ENCODE measurements around the gene NUP85.
A peak's percentile ranks its signal among the peaks of the same experiment; 100 is the strongest.
"Not testable (repeated sequence)": the region's sequence is repeated elsewhere in the genome, so short reads cannot be mapped to it uniquely, and the experiment has no call there.

The NUP85 gene

GRCh38 chr17:75267153-75267410 lies 61.6 kb downstream of the NUP85 start:
- no peak overlapping the region for H3K27ac Mint-ChIP-seq
- peaks cover 65% of the 10 kb centered on the region for H3K36me3 Mint-ChIP-seq
- DNase-seq (ENCODE audit: low spot score in 2 of 2): no peak
- no peaks in the 10 kb centered on the region for H3K9me3 Mint-ChIP-seq
- H3K4me1 Mint-ChIP-seq: peaks cover 46% of the 10 kb centered on the region
- ATAC-seq: no peak
- no peak overlapping the region for H3K4me3 Mint-ChIP-seq

DNA sequence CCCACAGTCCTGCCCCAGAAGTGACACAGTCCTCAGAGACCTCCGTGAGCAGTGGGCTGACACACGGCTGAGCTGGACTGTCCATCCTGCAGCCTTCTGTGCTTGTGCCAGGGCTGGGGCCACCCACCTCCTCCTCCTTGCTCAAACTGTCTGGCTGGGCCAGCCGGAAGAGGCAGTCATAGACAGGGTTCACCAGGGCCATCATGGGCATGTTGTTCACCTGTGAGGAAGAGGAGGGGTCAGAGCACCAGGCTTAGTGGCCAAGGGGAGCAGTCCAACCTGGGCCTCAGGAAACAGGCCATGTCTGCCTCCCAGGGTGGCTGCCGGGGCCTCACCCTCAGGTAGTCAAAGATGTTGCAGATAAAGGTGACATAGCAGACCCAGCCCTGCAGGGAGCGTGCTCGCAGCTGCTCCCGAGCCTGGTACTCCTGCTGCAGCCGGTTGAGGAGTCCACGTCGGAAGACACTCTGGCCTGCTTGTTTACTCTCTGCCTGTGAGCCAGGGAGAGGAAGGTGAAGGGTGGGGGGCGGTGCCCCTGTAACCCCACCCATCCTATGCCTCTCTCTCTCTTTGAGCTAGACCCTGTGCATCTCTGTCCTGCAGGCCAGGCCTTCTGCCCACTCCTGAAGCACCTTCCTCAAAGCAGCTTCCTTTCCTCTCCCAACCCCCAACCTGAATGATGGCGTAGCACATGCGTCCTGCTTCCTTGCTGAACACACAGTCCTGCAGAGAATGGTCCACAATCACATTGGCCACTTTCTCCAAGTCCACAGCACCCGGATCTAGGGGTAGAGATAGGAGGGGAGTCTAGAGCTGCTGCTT lies 62.1 kb downstream of the NUP85 start:
- DNase-seq (ENCODE audit: low spot score in 2 of 2) (no peak), ATAC-seq (no peak)
- Mint-ChIP-seq H3K9me3 (no peaks in the 10 kb centered on the region), H3K27ac (no peak overlapping the region), H3K36me3 (peaks cover 65% of the 10 kb centered on the region), H3K4me1 (peaks cover 45% of the 10 kb centered on the region), H3K4me3 (no peak overlapping the region)

GRCh38 chr17:75269844-75270217 lies 64.4 kb downstream of the NUP85 start:
- Mint-ChIP-seq H3K27ac (peak overlapping the region; percentile 94), H3K4me3 (peak overlapping the region; percentile 83), H3K9me3 (no peaks in the 10 kb centered on the region), H3K4me1 (peaks cover 54% of the 10 kb centered on the region), H3K36me3 (peaks cover 65% of the 10 kb centered on the region)
- DNase-seq (ENCODE audit: low spot score in 2 of 2) (peak in 1 of 2 donors; percentile 14), ATAC-seq (no peak)

DNA sequence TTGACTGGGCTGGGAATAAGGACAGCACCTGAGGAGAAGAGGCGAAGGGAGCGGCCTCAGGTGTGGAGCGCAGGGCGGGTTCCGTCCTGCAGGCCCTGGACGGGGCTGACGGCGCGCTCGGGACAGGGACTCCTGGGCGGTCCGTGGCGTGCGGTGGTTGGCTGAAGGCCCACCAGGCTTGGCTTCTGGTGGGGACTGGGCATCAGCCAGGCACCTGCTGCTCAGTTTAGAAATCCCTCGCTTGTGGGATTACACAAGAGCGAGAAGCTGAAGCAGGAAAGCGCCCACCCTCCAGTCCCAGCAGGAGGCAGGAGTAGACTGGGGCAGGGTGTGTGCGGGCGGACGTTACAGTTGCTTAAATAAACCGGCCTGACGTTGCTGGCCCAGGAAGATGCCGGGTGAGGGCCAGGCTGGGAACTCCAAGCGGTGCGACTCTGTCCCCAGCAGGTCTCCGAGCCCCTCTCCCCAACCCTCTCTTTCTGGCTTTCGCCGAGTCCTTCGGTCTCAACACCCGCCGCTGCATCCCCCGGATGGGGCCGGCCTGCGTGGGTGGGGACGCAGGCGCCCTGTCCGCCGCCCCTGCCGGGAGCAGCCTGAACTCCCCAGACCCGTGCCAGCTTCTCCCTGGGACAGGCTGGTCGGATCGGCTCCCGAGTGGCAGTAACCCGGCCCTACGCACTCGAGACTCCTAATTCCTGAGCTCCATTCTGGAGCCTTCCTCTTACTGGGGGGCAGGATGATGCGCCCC lies 64.9 kb downstream of the NUP85 start:
- Mint-ChIP-seq H3K4me3 (peak overlapping the region; percentile 83), H3K36me3 (peaks cover 65% of the 10 kb centered on the region), H3K4me1 (peaks cover 58% of the 10 kb centered on the region), H3K27ac (peak overlapping the region; percentile 94), H3K9me3 (no peaks in the 10 kb centered on the region)
- peak; percentile 62 for ATAC-seq
- peak; percentile 66 to 90 for DNase-seq (ENCODE audit: low spot score in 2 of 2)

DNA sequence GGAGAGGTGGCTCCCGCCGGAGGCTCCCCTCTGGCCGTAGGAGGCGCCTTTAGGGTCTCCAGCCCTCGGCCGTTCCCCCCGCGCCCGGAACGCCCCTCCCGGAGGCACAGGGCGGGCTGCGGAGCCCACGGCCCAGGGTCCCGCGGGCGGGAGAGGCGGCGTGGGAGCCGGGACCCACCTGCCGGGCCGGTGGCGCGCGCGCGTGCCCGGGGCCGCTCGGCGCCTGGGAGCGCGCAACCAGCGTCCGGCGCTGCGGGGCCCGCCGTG lies 65.4 kb downstream of the NUP85 start, which contains the start of gene MIF4GD:
Gene MIF4GD (minus strand): TSS at position 266 of the 267 bp plus-strand sequence. CDS start 1,036 bp downstream, outside the sequence.
- ATAC-seq (peak; percentile 43), DNase-seq (ENCODE audit: low spot score in 2 of 2) (no peak)
- H3K9me3 Mint-ChIP-seq: no peaks in the 10 kb centered on the region
- peak within 1 kb of the TSS; percentile 94 for H3K27ac Mint-ChIP-seq
- peaks cover 59% of the 10 kb centered on the region for H3K4me1 Mint-ChIP-seq
- peak within 1 kb of the TSS; percentile 83 for H3K4me3 Mint-ChIP-seq
- H3K36me3 Mint-ChIP-seq: peaks cover 65% of the 10 kb centered on the region

DNA sequence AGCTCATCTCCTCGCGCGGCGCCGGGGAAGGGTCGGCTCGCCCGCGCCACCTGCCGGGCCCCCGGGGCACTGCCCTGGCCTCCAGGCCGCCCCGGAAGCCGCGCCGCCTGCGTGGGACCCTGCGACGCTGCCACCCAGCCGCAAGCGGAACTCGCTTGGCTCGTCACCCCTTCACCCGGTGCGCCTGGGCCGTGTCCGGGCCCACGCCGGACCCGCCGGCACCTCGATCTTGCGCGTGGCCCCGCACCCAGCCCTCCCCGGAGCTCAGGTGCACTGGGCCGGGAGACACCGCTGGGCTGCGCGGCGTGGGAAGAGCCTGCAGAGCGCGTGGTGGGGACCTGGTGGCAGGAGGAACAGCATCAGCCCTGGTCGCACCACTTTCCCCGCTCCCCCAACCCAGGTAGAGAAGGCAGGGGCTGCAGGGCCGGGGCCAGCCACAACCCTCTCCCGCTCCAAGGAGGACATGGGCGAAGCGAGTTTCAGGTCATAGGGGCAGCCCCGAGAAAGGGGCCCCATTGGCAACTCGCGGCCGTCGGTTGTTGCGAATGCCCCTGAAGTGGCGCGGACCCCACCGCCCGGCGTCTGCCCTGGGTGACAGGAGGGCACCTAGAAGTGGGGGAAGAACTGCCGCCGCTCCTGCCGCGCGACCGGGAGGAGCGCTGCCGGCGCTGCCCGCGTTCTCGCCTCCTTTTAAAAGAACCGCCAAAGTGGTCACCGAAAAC lies 65.9 kb downstream of the NUP85 start:
- no peaks in the 10 kb centered on the region for H3K9me3 Mint-ChIP-seq
- H3K4me3 Mint-ChIP-seq: peak overlapping the region; percentile 83
- H3K4me1 Mint-ChIP-seq: peaks cover 59% of the 10 kb centered on the region
- peaks cover 65% of the 10 kb centered on the region for H3K36me3 Mint-ChIP-seq
- H3K27ac Mint-ChIP-seq: peak overlapping the region; percentile 94
- peak; percentile 90 for ATAC-seq
- peak; percentile 93 to 98 for DNase-seq (ENCODE audit: low spot score in 2 of 2)

DNA sequence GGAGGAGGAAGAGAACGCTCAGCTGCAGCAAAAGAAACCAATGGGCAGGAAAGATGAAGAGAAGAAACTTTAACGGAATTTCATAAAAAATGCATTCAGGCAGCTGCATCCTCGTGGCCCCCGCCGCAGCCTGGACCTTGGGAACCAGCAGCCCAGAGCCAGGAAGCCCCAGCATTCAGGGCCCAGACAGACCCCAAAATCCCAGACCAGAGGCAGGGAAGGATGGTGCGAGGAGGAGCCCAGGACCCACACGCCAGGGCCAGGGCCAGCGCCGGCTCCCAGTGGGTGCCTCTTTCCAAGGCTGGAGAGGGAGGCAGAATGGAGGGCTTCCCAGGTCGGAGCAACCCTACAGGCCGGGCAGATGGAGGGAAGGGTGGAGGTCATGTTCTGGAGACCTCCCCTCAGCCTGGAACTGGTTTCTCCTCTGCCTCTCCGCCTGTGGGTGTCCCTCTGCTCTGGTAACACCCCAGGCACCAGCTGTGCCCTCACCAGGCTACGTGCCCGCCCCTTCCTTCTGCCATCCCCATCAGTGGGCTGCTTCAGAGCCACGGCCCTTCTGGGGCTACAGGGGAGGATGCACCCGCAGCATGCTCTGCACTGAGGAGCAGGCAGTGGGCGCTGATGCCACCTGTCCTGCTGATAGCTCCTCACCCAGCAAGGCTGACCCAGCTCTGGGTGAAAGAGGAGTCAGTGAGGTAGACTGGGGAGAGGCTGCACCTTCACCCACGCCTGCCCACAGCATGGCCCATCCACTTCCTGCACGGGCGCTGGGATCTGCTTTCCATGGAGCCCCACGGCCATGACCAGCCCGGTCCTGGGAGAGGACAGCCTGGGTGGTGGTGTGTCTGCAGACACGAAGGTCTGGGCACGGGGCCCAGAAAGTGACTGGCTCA lies 66.7 kb downstream of the NUP85 start:
- H3K36me3 Mint-ChIP-seq: peaks cover 66% of the 10 kb centered on the region
- ATAC-seq: no peak
- H3K4me3 Mint-ChIP-seq: peak overlapping the region; percentile 83
- no peak for DNase-seq (ENCODE audit: low spot score in 2 of 2)
- H3K27ac Mint-ChIP-seq: peak overlapping the region; percentile 94
- no peaks in the 10 kb centered on the region for H3K9me3 Mint-ChIP-seq
- peaks cover 56% of the 10 kb centered on the region for H3K4me1 Mint-ChIP-seq

DNA sequence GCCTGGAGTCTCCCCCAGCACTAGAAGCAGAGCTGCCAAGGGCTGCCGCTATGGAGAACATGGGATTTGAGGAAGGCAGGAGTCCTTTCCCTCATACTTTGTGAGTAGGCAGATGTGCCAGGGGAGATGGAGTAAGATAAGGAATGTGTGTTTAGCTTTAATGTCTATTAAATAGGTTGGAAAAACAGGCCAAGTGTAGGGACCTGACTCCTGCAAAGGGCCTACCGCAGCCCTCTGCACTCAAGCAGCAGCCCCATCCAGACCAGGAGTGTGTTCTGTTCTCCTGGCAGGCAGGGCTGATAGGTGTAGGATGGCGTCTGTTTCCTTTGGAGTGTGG lies 67.3 kb downstream of the NUP85 start:
- Mint-ChIP-seq H3K4me1 (peaks cover 50% of the 10 kb centered on the region), H3K9me3 (no peaks in the 10 kb centered on the region), H3K4me3 (peak overlapping the region; percentile 83), H3K27ac (peak overlapping the region; percentile 94), H3K36me3 (peaks cover 70% of the 10 kb centered on the region)
- ATAC-seq: no peak
- no peak for DNase-seq (ENCODE audit: low spot score in 2 of 2)

- H3K27ac Mint-ChIP-seq: peak overlapping the region; percentile 94
- peaks cover 44% of the 10 kb centered on the region for H3K4me1 Mint-ChIP-seq
- no peak for DNase-seq (ENCODE audit: low spot score in 2 of 2)
- peaks cover 77% of the 10 kb centered on the region for H3K36me3 Mint-ChIP-seq
- H3K4me3 Mint-ChIP-seq: peak overlapping the region; percentile 8
- H3K9me3 Mint-ChIP-seq: no peaks in the 10 kb centered on the region
- no peak for ATAC-seq
These were observed 68.7 kb downstream of the NUP85 start for GRCh38 chr17:75273977-75274708.

DNA sequence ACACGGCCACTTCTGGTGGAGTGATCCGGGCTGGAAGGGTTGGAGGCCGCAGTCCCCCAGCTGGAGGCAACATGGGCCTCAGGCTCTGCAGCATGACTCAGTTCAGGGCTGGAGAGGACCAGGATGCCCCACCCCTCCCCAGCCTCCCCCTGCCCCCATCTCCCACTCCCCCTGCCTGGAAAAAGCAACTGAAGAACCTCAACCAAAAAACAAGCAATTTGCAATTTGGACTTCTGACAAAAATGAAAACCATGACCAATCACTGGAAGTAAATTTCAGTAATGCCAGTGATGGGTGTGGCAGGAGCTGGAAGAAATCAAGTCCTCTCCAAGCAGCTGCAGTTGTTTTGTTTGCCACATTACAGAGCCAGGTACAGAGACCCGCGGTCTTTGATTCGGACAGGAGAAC lies 72.2 kb downstream of the NUP85 start:
- peaks cover 92% of the 10 kb centered on the region for H3K36me3 Mint-ChIP-seq
- DNase-seq (ENCODE audit: low spot score in 2 of 2): no peak
- H3K9me3 Mint-ChIP-seq: no peaks in the 10 kb centered on the region
- H3K27ac Mint-ChIP-seq: no peak overlapping the region
- H3K4me1 Mint-ChIP-seq: peaks cover 21% of the 10 kb centered on the region
- H3K4me3 Mint-ChIP-seq: no peak overlapping the region
- ATAC-seq: no peak

DNA sequence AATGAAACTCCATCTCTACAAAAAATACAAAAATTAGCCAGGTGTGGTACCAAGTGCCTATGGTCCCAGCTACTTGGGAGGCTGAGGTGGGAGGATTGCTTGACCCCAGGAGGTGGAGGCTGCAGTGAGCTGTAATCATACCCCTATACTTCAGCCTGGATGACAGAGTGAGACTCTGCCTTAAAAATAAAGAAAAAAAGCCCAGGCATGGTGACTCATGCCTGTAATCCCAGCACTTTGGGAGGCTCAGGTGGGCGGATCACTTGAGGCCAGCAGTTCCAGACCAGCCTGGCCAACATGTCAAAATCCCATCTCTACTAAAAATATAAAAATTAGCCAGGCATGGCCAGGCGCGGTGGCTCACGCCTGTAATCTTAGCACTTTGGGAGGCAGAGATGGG lies 74.7 kb downstream of the NUP85 start:
- not testable (repeated sequence) for H3K4me1 Mint-ChIP-seq; H3K4me3 Mint-ChIP-seq; ATAC-seq; H3K9me3 Mint-ChIP-seq; DNase-seq (ENCODE audit: low spot score in 2 of 2)
- Mint-ChIP-seq H3K36me3 (peaks cover 92% of the 10 kb centered on the region), H3K27ac (peak overlapping the region; percentile 50)

DNA sequence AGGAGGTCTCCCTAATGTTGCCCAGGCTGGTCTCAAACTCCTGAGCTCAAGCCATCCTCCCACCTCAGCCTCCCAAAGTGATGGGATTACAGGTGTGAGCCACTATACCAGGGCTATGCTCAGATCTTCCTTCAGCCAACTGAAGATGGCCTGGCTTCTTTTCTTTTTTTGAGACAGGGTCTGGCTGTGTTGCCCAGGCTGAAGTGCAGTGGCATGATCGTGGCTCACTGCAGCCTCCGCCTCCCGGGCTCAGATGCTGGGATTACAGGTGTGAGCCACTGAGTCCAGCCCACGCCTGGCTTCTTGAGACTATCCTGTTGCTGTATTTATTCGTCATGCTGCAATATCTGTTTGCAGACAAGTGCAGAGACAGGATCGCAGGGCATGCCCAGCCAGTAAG lies 79.6 kb downstream of the NUP85 start:
- H3K27ac Mint-ChIP-seq: no peak overlapping the region
- peaks cover 21% of the 10 kb centered on the region for H3K4me1 Mint-ChIP-seq
- no peak for ATAC-seq
- peaks cover 84% of the 10 kb centered on the region for H3K36me3 Mint-ChIP-seq
- no peak for DNase-seq (ENCODE audit: low spot score in 2 of 2)
- no peak overlapping the region for H3K4me3 Mint-ChIP-seq
- no peaks in the 10 kb centered on the region for H3K9me3 Mint-ChIP-seq

Data from stimulated activated effector memory CD8-positive, alpha-beta T cell treated with anti-CD3 and anti-CD28 coated beads, Interleukin-12 subunit alpha, Interleukin-12 subunit beta, amount 100 ng/mL, for 72 hours (primary cell).